Prostate gland (tissue), 2 donors: Measurements from ENCODE around the gene CLEC3B.

Experiments used
- POLR2AphosphoS5 ChIP-seq: sonication (generic); formaldehyde crosslinking; IDR thresholded peaks from one replicate; pipeline ENCODE4 v1.6.1; 2017; ENCODE audit warnings: antibody characterized with exemption
- TF ChIP-seq, protein P1 (sequence below), 4 experiments: fragments of 200-600 bp in 2 of 4; fragments of 450-650 bp in 2 of 4; sonication (generic) in 2 of 4; IDR thresholded peaks; 1 replicate in 3 of 4; 2 replicates in 1 of 4; pipeline ENCODE4 v1.5.1; 2016 to 2019; ENCODE audit warnings: antibody characterized with exemption in 4 of 4, mild to moderate bottlenecking in 2 of 4, moderate library complexity in 2 of 4

DNA sequence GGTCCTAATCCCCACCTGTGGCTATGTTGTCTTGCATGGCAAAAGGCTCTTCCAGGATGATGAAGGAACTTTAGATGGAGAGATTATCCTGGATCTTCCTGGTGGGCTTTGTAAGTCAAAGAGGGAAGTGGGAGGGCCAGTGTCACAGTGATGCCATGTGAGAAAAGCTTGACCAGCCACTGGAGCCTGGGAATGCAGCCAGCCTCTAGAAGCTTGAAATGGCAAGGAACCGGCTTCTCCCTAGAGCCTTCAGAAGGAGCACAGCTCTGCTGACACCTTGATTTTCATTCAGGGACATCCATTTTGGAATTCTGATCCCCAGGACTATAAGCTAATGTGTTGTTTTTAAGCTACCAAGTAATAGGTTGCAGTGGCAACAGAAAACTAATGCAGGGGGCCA lies 58.3 kb downstream of the CLEC3B start:
- TF ChIP-seq, protein P1, sequence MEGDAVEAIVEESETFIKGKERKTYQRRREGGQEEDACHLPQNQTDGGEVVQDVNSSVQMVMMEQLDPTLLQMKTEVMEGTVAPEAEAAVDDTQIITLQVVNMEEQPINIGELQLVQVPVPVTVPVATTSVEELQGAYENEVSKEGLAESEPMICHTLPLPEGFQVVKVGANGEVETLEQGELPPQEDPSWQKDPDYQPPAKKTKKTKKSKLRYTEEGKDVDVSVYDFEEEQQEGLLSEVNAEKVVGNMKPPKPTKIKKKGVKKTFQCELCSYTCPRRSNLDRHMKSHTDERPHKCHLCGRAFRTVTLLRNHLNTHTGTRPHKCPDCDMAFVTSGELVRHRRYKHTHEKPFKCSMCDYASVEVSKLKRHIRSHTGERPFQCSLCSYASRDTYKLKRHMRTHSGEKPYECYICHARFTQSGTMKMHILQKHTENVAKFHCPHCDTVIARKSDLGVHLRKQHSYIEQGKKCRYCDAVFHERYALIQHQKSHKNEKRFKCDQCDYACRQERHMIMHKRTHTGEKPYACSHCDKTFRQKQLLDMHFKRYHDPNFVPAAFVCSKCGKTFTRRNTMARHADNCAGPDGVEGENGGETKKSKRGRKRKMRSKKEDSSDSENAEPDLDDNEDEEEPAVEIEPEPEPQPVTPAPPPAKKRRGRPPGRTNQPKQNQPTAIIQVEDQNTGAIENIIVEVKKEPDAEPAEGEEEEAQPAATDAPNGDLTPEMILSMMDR (IDR thresholded peaks at IDR 0.05) = no peak
- TF ChIP-seq POLR2AphosphoS5 = no peak
